ENCODE results near the gene CTAGE6.
"Not testable (repeated sequence)": the region's sequence is repeated elsewhere in the genome, so short reads cannot be mapped to it uniquely, and the experiment has no call there.

Gene CTAGE6

GRCh38 chr7:143763065-143763464 lies 5.6 kb upstream of the CTAGE6 start:
- H3K36me3 ChIP-seq (ENCODE audit: insufficient read depth, insufficient read length, low read length); H3K9me3 ChIP-seq (ENCODE audit: insufficient read depth, low read length); H3K4me3 ChIP-seq (ENCODE audit: insufficient read length, low read depth); DNase-seq (ENCODE audit: low read depth, low spot score); H3K4me1 ChIP-seq (ENCODE audit: insufficient read depth, insufficient read length); H3K9ac ChIP-seq (ENCODE audit: insufficient read length, low read depth); H3K27me3 ChIP-seq (ENCODE audit: insufficient read depth, insufficient read length): not testable (repeated sequence)

DNA sequence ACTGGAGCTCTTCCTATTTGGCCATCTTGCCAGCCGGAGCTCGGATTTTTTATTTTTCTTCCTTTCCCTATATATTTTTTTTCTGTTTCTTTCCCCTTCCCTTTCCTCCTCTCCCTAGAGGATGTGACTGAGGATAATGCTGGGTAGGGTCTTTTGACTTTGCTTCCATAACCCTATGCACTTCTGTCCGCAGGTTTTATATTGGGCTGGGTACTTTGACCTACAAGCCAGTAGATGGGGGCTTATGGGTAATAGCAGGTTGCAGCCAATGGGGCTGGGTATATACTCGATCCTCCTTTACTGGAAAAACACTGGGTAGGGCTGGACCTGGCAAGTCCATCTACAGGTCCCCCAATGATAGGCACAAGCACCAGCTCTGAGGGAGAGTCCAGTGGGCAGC lies 12.2 kb downstream of the CTAGE6 start:
- H3K36me3 ChIP-seq (ENCODE audit: insufficient read depth, insufficient read length, low read length); H3K4me1 ChIP-seq (ENCODE audit: insufficient read depth, insufficient read length); H3K9me3 ChIP-seq (ENCODE audit: insufficient read depth, low read length); DNase-seq (ENCODE audit: low read depth, low spot score); H3K27me3 ChIP-seq (ENCODE audit: insufficient read depth, insufficient read length); H3K9ac ChIP-seq (ENCODE audit: insufficient read length, low read depth); H3K4me3 ChIP-seq (ENCODE audit: insufficient read length, low read depth): not testable (repeated sequence)

GRCh38 chr7:143737037-143737819 lies 20.3 kb downstream of the CTAGE6 start:
- H3K9me3 ChIP-seq (ENCODE audit: insufficient read depth, low read length); H3K27me3 ChIP-seq (ENCODE audit: insufficient read depth, insufficient read length); H3K9ac ChIP-seq (ENCODE audit: insufficient read length, low read depth); H3K36me3 ChIP-seq (ENCODE audit: insufficient read depth, insufficient read length, low read length); H3K4me3 ChIP-seq (ENCODE audit: insufficient read length, low read depth); H3K4me1 ChIP-seq (ENCODE audit: insufficient read depth, insufficient read length): not testable (repeated sequence)
- peak; percentile 16 for DNase-seq (ENCODE audit: low read depth, low spot score)

- H3K4me1 ChIP-seq (ENCODE audit: insufficient read depth, insufficient read length) = no peaks in the 10 kb centered on the region
- no peak overlapping the region for H3K9ac ChIP-seq (ENCODE audit: insufficient read length, low read depth)
- no peaks in the 10 kb centered on the region for H3K36me3 ChIP-seq (ENCODE audit: insufficient read depth, insufficient read length, low read length)
- H3K4me3 ChIP-seq (ENCODE audit: insufficient read length, low read depth) = no peak overlapping the region
- H3K27me3 ChIP-seq (ENCODE audit: insufficient read depth, insufficient read length) = no peaks in the 10 kb centered on the region
- no peak for DNase-seq (ENCODE audit: low read depth, low spot score)
- H3K9me3 ChIP-seq (ENCODE audit: insufficient read depth, low read length) = no peaks in the 10 kb centered on the region
- no peak for TF ChIP-seq ZNF274 (IDR thresholded peaks at IDR 0.05; ENCODE audit: low read depth, low read length)
- TF ChIP-seq YY1 (IDR thresholded peaks at IDR 0.05; ENCODE audit: insufficient read depth, insufficient read length) = no peak
These were observed 21.5 kb downstream of the CTAGE6 start for GRCh38 chr7:143735962-143736361.

- TF ChIP-seq YY1 (IDR thresholded peaks at IDR 0.05; ENCODE audit: insufficient read depth, insufficient read length) (no peak), SUZ12 (IDR thresholded peaks at IDR 0.05; ENCODE audit: extremely low read depth, insufficient read depth, insufficient read length) (no peak), ZNF274 (IDR thresholded peaks at IDR 0.05; ENCODE audit: low read depth, low read length) (no peak)
- H3K4me3 ChIP-seq (ENCODE audit: insufficient read length, low read depth) = no peak overlapping the region
- H3K4me1 ChIP-seq (ENCODE audit: insufficient read depth, insufficient read length) = no peaks in the 10 kb centered on the region
- H3K27me3 ChIP-seq (ENCODE audit: insufficient read depth, insufficient read length) = no peaks in the 10 kb centered on the region
- H3K9me3 ChIP-seq (ENCODE audit: insufficient read depth, low read length) = no peaks in the 10 kb centered on the region
- no peaks in the 10 kb centered on the region for H3K36me3 ChIP-seq (ENCODE audit: insufficient read depth, insufficient read length, low read length)
- no peak for DNase-seq (ENCODE audit: low read depth, low spot score)
- H3K9ac ChIP-seq (ENCODE audit: insufficient read length, low read depth) = no peak overlapping the region
These were observed 23.6 kb downstream of the CTAGE6 start for GRCh38 chr7:143733876-143734275.

DNA sequence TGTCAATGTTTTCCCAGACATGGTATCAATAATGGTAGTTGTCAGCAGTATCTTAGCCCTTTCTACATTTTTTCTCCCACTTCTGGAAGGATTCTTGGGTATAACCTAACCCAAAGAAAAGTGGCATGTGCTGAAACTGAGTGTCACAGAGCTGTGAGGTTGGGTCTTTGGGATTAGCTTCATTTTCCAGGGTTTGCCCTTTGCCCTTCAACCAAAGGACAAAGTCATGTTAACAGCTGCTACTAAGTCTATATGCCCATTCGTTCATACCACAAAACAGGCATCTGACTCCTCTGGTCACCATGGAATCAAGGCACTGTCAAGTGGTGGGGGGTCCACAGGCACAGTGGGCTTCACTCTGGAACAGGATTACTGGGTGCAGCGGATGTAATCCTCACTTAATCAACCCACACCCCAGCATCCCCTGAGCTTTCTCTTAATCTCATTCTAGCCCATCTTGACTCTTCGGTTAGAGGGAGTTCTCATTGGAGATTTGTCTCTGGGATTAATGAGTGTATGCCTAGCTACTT lies 29.1 kb downstream of the CTAGE6 start:
- Histone ChIP-seq H3K9me3 (ENCODE audit: insufficient read depth, low read length) (no peaks in the 10 kb centered on the region), H3K4me1 (ENCODE audit: insufficient read depth, insufficient read length) (no peaks in the 10 kb centered on the region), H3K36me3 (ENCODE audit: insufficient read depth, insufficient read length, low read length) (no peaks in the 10 kb centered on the region), H3K27me3 (ENCODE audit: insufficient read depth, insufficient read length) (no peaks in the 10 kb centered on the region), H3K9ac (ENCODE audit: insufficient read length, low read depth) (no peak overlapping the region), H3K4me3 (ENCODE audit: insufficient read length, low read depth) (no peak overlapping the region)
- no peak for DNase-seq (ENCODE audit: low read depth, low spot score)
- TF ChIP-seq YY1 (IDR thresholded peaks at IDR 0.05; ENCODE audit: insufficient read depth, insufficient read length) (no peak), ZNF274 (IDR thresholded peaks at IDR 0.05; ENCODE audit: low read depth, low read length) (no peak), SUZ12 (IDR thresholded peaks at IDR 0.05; ENCODE audit: extremely low read depth, insufficient read depth, insufficient read length) (no peak)

GRCh38 chr7:143727561-143727960 lies 29.9 kb downstream of the CTAGE6 start:
- H3K4me3 ChIP-seq (ENCODE audit: insufficient read length, low read depth); H3K9me3 ChIP-seq (ENCODE audit: insufficient read depth, low read length); H3K9ac ChIP-seq (ENCODE audit: insufficient read length, low read depth); H3K36me3 ChIP-seq (ENCODE audit: insufficient read depth, insufficient read length, low read length); H3K27me3 ChIP-seq (ENCODE audit: insufficient read depth, insufficient read length); H3K4me1 ChIP-seq (ENCODE audit: insufficient read depth, insufficient read length); DNase-seq (ENCODE audit: low read depth, low spot score): not testable (repeated sequence)

- H3K27me3 ChIP-seq (ENCODE audit: insufficient read depth, insufficient read length); DNase-seq (ENCODE audit: low read depth, low spot score); H3K9ac ChIP-seq (ENCODE audit: insufficient read length, low read depth); H3K36me3 ChIP-seq (ENCODE audit: insufficient read depth, insufficient read length, low read length); H3K4me1 ChIP-seq (ENCODE audit: insufficient read depth, insufficient read length); H3K4me3 ChIP-seq (ENCODE audit: insufficient read length, low read depth); H3K9me3 ChIP-seq (ENCODE audit: insufficient read depth, low read length): not testable (repeated sequence)
These were observed 31.4 kb downstream of the CTAGE6 start for GRCh38 chr7:143726143-143726542.

DNA sequence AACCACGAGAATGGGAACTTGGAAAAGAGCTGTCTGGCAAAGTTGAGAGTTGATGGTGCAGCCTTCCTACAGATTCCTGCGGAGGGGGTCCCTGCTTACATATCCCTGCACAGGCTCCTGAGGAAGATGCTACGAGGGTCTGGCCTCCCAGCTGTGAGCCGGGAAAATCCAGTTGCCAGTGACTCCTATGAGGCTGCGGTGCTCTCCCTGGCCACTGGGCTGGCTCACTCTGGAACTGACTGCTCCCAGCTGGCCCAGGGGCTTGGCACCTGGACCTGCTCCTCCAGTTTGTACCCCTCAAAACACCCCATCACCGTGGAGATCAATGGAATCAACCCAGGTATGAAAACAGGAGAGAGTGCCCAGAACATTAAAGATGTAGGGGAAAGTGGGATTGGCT lies 37.2 kb downstream of the CTAGE6 start:
- H3K27me3 ChIP-seq (ENCODE audit: insufficient read depth, insufficient read length); DNase-seq (ENCODE audit: low read depth, low spot score); H3K36me3 ChIP-seq (ENCODE audit: insufficient read depth, insufficient read length, low read length); H3K4me1 ChIP-seq (ENCODE audit: insufficient read depth, insufficient read length); H3K9ac ChIP-seq (ENCODE audit: insufficient read length, low read depth); H3K9me3 ChIP-seq (ENCODE audit: insufficient read depth, low read length); H3K4me3 ChIP-seq (ENCODE audit: insufficient read length, low read depth): not testable (repeated sequence)

DNA sequence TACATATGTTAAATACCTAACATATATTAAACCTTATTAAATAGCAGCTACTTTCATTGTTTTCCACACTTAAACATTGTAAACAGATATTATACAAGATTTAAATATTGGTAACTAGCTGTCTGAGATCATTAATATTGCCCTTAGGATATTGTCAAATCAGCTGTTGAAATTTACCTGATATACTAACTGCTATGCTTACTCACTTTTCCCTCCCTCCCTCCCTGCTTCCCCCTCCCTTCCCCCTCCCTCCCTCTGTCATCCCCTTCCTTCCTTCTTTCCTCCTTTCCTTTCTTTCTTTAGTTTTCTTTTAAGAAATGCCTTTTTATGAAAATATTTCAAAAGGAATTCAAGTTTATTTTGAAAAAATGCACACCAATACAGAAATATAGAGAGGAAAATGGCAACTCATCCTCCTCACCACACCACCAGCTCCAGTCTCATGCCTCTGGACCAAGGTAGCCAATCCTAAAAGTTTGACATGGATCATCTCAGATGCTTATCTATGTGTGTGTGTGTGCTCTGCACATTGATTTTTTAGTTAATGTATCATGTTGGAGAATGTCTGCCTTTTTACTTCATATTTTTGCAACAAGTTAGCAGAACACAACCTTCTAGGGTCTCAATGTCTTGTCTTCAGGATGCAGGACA lies 41.8 kb downstream of the CTAGE6 start:
- DNase-seq (ENCODE audit: low read depth, low spot score); H3K27me3 ChIP-seq (ENCODE audit: insufficient read depth, insufficient read length); H3K4me1 ChIP-seq (ENCODE audit: insufficient read depth, insufficient read length); H3K36me3 ChIP-seq (ENCODE audit: insufficient read depth, insufficient read length, low read length); H3K4me3 ChIP-seq (ENCODE audit: insufficient read length, low read depth); H3K9ac ChIP-seq (ENCODE audit: insufficient read length, low read depth); H3K9me3 ChIP-seq (ENCODE audit: insufficient read depth, low read length): not testable (repeated sequence)

All from NT2/D1 (cell line).